PC-3 (cell line): ENCODE data around the gene ROCK2. TPM values are rescaled to one million over a fixed set of nuclear protein-coding genes. Genes with fewer than 3 reads are reported as not detected.
A peak's percentile ranks its signal among the peaks of the same experiment; 100 is the strongest.

ENCODE experiments used
- ATAC-seq: fragments of 200-7000 bp; cut with Tn5 transposase; 2 replicates; pipeline ENCODE4 v1.9.1; 2020; ENCODE audit warnings: mild to moderate bottlenecking, moderate library complexity
- BruUV-seq: library from RNA; stranded (reverse); fragments of 400-500 nt; replicated peaks from 2 replicates; lab custom pipeline; 2021; lab: Mats Ljungman, UMichigan
- CTCF ChIA-PET: fragments of 300-600 bp; sonication (Branson Sonifier 250); formaldehyde crosslinking; loops from one replicate; lab custom pipeline; 2022; ENCODE audit warnings: antibody characterized with exemption; lab: Charles Lee
- POLR2A ChIA-PET: fragments of 300-600 bp; sonication (Branson Sonifier 250); formaldehyde crosslinking; loops from one replicate; lab custom pipeline; 2022; ENCODE audit warnings: antibody characterized with exemption; ENCODE audit not compliant: unreplicated experiment; lab: Charles Lee
- DNase-seq: peaks from one replicate; pipeline ENCODE4 v3.0.0-alpha.2; 2015
- H2AFZ ChIP-seq: fragments of 300-600 bp; sonication (generic); 2 replicates; pipeline ENCODE4 v1.6.0; 2016; ENCODE audit warnings: antibody characterized with exemption, low read length
- H3F3A ChIP-seq: fragments of 300-600 bp; sonication (generic); one replicate; pipeline ENCODE4 v1.6.0; 2017; ENCODE audit warnings: antibody characterized with exemption, low read length, control low read depth, mild to moderate bottlenecking; ENCODE audit not compliant: unreplicated experiment
- H3K27ac ChIP-seq: fragments of 300-600 bp; sonication (generic); 2 replicates; pipeline ENCODE4 v1.5.1; 2016; ENCODE audit warnings: mild to moderate bottlenecking, low read length
- H3K27me3 ChIP-seq: fragments of 300-600 bp; sonication (generic); 2 replicates; pipeline ENCODE4 v1.6.1; 2016; ENCODE audit warnings: low read length, mixed read lengths
- H3K36me3 ChIP-seq: fragments of 300-600 bp; sonication (generic); 2 replicates; pipeline ENCODE4 v1.6.1; 2016; ENCODE audit warnings: low read depth, mixed run types, low read length, mixed read lengths
- H3K4me1 ChIP-seq: fragments of 300-600 bp; sonication (generic); 2 replicates; pipeline ENCODE4 v1.5.1; 2016; ENCODE audit warnings: low read length; ENCODE audit not compliant: insufficient read depth
- H3K4me2 ChIP-seq: fragments of 300-600 bp; sonication (generic); 2 replicates; pipeline ENCODE4 v1.6.0; 2016; ENCODE audit warnings: low read length
- H3K4me3 ChIP-seq: fragments of 300-600 bp; sonication (generic); 2 replicates; pipeline ENCODE4 v1.5.1; 2016; ENCODE audit warnings: mild to moderate bottlenecking, low read length, mixed read lengths
- H3K79me2 ChIP-seq: fragments of 300-600 bp; sonication (generic); 2 replicates; pipeline ENCODE4 v1.6.1; 2017; ENCODE audit warnings: low read length, mixed read lengths
- H3K9ac ChIP-seq: fragments of 300-600 bp; sonication (generic); 2 replicates; pipeline ENCODE4 v1.6.0; 2016; ENCODE audit warnings: mild to moderate bottlenecking, low read length
- H3K9me2 ChIP-seq: fragments of 300-600 bp; sonication (generic); replicated peaks from 2 replicates; pipeline ENCODE4 v1.6.1; 2016; ENCODE audit warnings: mixed run types, low read length, mixed read lengths
- H3K9me3 ChIP-seq: fragments of 300-600 bp; sonication (generic); 2 replicates; pipeline ENCODE4 v1.6.1; 2016; ENCODE audit warnings: low read length, mixed read lengths
- H4K20me1 ChIP-seq: fragments of 300-600 bp; sonication (generic); 2 replicates; pipeline ENCODE4 v1.6.1; 2016; ENCODE audit warnings: low read length, mixed read lengths
- CTCF ChIP-seq: fragments of 300-600 bp; sonication (generic); conservative IDR thresholded peaks from 2 replicates; pipeline ENCODE4 v1.5.1; 2017; ENCODE audit warnings: antibody characterized with exemption, low read depth, mild to moderate bottlenecking, low read length
- EZH2 ChIP-seq: fragments of 300-600 bp; sonication (generic); IDR thresholded peaks from one replicate; pipeline ENCODE4 v1.6.1; 2017; ENCODE audit warnings: antibody characterized with exemption, mild to moderate bottlenecking, low read length; ENCODE audit not compliant: unreplicated experiment
- EZH2phosphoT487 ChIP-seq: fragments of 300-600 bp; sonication (generic); IDR thresholded peaks from 2 replicates; pipeline ENCODE4 v1.6.1; 2018; ENCODE audit warnings: mild to moderate bottlenecking, antibody characterized with exemption, low read length, borderline replicate concordance
- intact Hi-C: fragments of 100-400 bp; cut with micrococcal nuclease; formaldehyde crosslinking; loops from 2 replicates; pipeline ENCODE4 v1.9.0; 2023
- total RNA-seq: library from RNA; depleted of rRNA; stranded (reverse); fragments of >200 nt; gene quantifications from 2 replicates; pipeline ENCODE4 v1.2.3, GENCODE V29; 2014

Gene ROCK2
- total RNA-seq, 1 experiment from 2014 or later: 35.3 TPM

GRCh38 chr2:11344956-11345677, 681 bp upstream of the ROCK2 start:
- H3K9ac ChIP-seq: peak overlapping the region; percentile 85
- BruUV-seq: TSS peak; percentile 63
- peaks cover 41% of the 10 kb centered on the region for H3K79me2 ChIP-seq
- peak overlapping the region; percentile 60 for H2AFZ ChIP-seq
- H3K9me3 ChIP-seq: no peaks in the 10 kb centered on the region
- peak overlapping the region; percentile 98 for H3K27ac ChIP-seq
- H3K4me1 ChIP-seq: peaks cover 40% of the 10 kb centered on the region
- no peaks in the 10 kb centered on the region for H3F3A ChIP-seq
- TF ChIP-seq EZH2phosphoT487 (peak; percentile 58; the same call in 1 of the 2 replicates), CTCF (no peak), EZH2 (no peak)
- peaks cover 29% of the 10 kb centered on the region for H4K20me1 ChIP-seq
- H3K4me3 ChIP-seq: peak overlapping the region; percentile 72
- H3K4me2 ChIP-seq: peak overlapping the region; percentile 92
- ChIA-PET POLR2A (interaction anchor here (0.5 to 3.6 kb wide), 8 partner anchors 14 to 160 kb away, joined by 3 to 43 read pairs (median 4); no protein-coding TSS in a partner anchor), CTCF (interaction anchor here (1.6 to 3.0 kb wide), 2 partner anchors 29 to 67 kb away, joined by 7 to 19 read pairs; no protein-coding TSS in a partner anchor)
- DNase-seq (peak; percentile 97), ATAC-seq (peak; percentile 48)
- intact Hi-C loops: loop anchor here (1.0 to 10.0 kb wide), 6 partner anchors 14 to 190 kb away; partner anchors contain the start of gene SLC66A3
- H3K36me3 ChIP-seq: no peaks in the 10 kb centered on the region
- no peaks in the 10 kb centered on the region for H3K9me2 ChIP-seq
- H3K27me3 ChIP-seq: no peaks in the 10 kb centered on the region

GRCh38 chr2:11343650-11344341, 640 bp downstream of the ROCK2 start:
- H3F3A ChIP-seq: no peaks in the 10 kb centered on the region
- DNase-seq (peak; percentile 43), ATAC-seq (peak; percentile 3)
- peak overlapping the region; percentile 95 for H3K4me3 ChIP-seq
- H3K36me3 ChIP-seq: no peaks in the 10 kb centered on the region
- peak overlapping the region; percentile 86 for H3K9ac ChIP-seq
- H3K4me1 ChIP-seq: peaks cover 49% of the 10 kb centered on the region
- H2AFZ ChIP-seq: 0 out of 2 replicates have a peak overlapping the region, but pooled peaks have one; percentile 6
- no peaks in the 10 kb centered on the region for H3K9me2 ChIP-seq
- peaks cover 42% of the 10 kb centered on the region for H4K20me1 ChIP-seq
- TF ChIP-seq EZH2phosphoT487 (no peak), CTCF (no peak)
- intact Hi-C loops: loop anchor here (2.0 to 10.0 kb wide), 3 partner anchors 89 to 189 kb away; partner anchors contain the start of gene SLC66A3
- no TSS peak for BruUV-seq
- POLR2A ChIA-PET: interaction anchor here (0.6 to 3.6 kb wide), 5 partner anchors 9 to 109 kb away, joined by 3 to 43 read pairs (median 4); no protein-coding TSS in a partner anchor
- H3K79me2 ChIP-seq: peaks cover 54% of the 10 kb centered on the region
- H3K4me2 ChIP-seq: peak overlapping the region; percentile 98
- peak overlapping the region; percentile 59 for H3K27ac ChIP-seq
- CTCF ChIA-PET: interaction anchor here (1.6 to 3.0 kb wide), 2 partner anchors 31 to 68 kb away, joined by 7 to 19 read pairs; no protein-coding TSS in a partner anchor
- no peaks in the 10 kb centered on the region for H3K9me3 ChIP-seq
- no peaks in the 10 kb centered on the region for H3K27me3 ChIP-seq
